Measurements from ENCODE around the gene SVOPL.

The SVOPL gene

GRCh38 chr7:138556771-138557484 is 144.2 kb downstream of the SVOPL start:
- DNase-seq (ENCODE audit: low spot score), result no peak

- no peak for DNase-seq (ENCODE audit: low spot score)
These were observed 145.5 kb downstream of the SVOPL start for GRCh38 chr7:138555684-138556083.

GRCh38 chr7:138554674-138555073 is 146.5 kb downstream of the SVOPL start:
- no peak for DNase-seq (ENCODE audit: low spot score)

DNA sequence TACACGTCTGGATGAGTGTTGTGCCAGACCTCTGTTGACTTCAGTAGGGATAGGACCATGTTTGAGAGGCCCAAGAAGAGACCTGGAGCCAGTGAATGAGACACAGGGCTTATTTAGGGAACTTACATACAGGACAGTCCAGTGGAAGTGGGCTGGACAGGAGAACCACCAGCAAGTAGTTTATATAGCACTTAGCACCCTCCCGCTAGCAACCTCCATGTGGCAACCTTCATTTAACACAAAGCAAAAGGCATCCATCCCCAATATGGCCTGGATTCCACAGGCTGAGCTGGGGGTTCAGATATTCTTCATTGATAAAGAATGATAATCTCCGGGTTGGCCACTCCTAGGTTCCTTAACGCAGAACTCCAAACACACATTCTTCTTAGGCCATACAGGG is 147.4 kb downstream of the SVOPL start:
- no peak for DNase-seq (ENCODE audit: low spot score)

GRCh38 chr7:138551102-138551501 is 150.1 kb downstream of the SVOPL start:
- DNase-seq (ENCODE audit: low spot score), result no peak

- no peak for DNase-seq (ENCODE audit: low spot score)
These were observed 150.8 kb downstream of the SVOPL start for GRCh38 chr7:138550337-138550736.

DNA sequence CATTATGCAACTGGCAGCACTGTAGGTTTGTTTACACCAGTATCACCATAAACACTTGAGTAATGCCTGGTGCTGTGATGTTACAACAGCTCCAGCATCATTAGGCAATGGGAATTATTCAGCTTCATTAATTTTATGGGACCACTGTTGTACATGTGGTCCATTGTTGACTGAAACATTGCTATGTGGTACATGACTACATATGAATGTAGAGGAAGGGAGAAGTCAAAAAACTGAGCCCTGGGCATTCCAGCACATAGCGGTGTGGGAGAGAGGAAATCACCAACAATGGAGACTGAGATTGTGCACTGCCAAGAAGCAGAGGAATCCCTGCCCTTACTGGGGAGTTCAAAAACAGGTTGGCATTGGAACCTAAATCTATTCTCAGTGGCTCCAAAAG is 152.1 kb downstream of the SVOPL start:
- DNase-seq (ENCODE audit: low spot score), result no peak

DNA sequence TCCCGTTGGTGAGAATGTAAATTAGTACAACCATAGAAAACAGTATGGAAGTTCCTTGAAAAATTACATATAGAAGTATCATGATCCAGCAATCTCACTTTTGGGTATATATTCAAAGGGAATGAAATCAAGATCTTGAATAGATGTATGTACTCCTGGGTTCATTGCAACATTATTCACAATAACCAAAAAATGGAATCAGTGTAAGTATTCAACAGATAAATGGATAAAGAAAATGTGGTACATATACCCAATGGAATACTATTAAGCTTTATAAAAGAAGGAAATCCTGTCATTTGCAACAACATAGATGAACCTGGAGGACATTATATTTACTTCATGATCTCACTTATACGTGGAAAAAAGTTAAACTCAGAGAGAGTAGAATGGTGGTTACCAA is 154.3 kb downstream of the SVOPL start:
- DNase-seq (ENCODE audit: low spot score), result no peak

DNA sequence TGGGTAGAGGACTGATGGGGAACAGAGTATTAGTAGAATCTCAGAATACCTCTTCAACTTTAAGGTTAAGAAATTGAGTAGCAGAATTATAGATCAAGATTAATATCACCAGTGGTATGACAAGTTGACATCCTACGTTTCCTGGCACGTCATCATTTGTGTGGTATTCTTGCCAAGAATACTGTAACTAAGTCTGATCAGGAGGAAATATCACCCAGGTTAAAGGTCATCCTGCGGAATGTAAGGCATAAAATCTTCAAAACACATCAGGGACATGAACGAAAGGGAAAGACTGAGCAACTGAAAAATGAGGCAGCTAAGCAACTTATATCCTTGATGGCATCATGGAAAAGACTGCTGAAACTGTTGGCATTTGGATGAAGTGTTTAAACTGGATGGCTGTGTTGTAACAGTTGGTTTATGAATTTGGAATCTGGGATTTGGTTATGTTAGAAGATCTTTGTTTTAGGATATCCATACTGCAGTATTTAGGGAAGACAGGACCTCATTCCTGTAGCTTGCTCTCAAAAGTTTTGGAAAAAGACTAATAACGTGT is 155.0 kb downstream of the SVOPL start:
- no peak for DNase-seq (ENCODE audit: low spot score)

GRCh38 chr7:138545123-138545522 is 156.0 kb downstream of the SVOPL start:
- no peak for DNase-seq (ENCODE audit: low spot score)

Measured in AG08395 (cell line).